ENCODE data around the gene PTPN4. TPM values are rescaled to one million over a fixed set of nuclear protein-coding genes. Genes with fewer than 3 reads are reported as not detected.
A peak's percentile ranks its signal among the peaks of the same experiment; 100 is the strongest.

PTPN4 gene
- total RNA-seq, 6 donors from 2014 or later, result 15.3 to 112 (median 35.9) TPM

GRCh38 chr2:119860924-119861323 lies 101.2 kb downstream of the PTPN4 start:
- DNase-seq, result no peak
- no peak for TF ChIP-seq POLR2A (IDR thresholded peaks at IDR 0.05)
- no peak overlapping the region for H3K27ac ChIP-seq

DNA sequence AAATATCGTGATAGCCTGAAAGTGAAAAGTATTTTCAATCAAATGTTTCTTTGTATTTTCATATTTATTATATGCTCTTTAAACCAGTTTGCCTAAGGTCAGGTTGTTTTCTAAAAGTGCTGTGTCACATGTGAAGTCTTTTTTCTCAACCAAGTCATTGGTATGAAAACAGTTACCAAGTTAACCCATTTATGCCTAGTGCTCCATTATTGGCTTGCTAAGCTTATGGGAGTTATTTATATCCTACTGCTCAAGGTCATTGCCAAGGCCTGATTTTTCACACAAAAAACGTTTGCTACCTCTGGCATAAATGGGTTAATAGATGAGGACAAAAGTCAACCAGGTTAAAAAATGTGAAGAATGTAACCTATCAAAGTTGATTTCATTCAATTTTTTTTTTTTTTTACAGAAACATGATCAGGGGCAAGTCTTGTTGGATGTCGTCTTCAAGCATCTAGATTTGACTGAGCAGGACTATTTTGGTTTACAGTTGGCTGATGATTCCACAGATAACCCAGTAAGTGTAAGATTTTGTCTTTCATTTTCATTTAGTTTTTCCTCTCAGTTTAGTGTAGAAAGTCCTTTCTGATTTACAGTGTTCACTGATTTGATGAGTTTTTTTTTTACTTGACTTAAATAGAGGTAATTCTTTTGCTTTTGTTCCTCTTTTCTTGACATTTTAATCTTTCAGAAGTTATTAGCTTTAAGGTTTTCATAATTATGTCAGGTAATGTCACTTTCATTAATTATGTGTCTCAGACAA lies 102.6 kb downstream of the PTPN4 start:
- WGBS, 2 donors, result 66 to 74% methylated on average over 3 of the region's 3 CpGs
- Histone ChIP-seq H3K9me3 (no peaks in the 10 kb centered on the region), H3K27me3 (no peaks in the 10 kb centered on the region), H3K36me3 (no peaks in the 10 kb centered on the region), H3K4me1 (peaks cover 0 to 6% (median 2%) of the 10 kb centered on the region in 4 donors), H3K27ac (no peak overlapping the region), H3K4me3 (no peak overlapping the region)
- DNase-seq (no peak), ATAC-seq (ENCODE audit: low FRiP score in 2 of 2) (no peak)
- TF ChIP-seq CTCF (IDR thresholded peaks at IDR 0.05) (no peak), POLR2AphosphoS5 (IDR thresholded peaks at IDR 0.05) (no peak), POLR2A (IDR thresholded peaks at IDR 0.05) (no peak), EP300 (IDR thresholded peaks at IDR 0.05) (no peak)

More at GRCh38 chr2:119860924-119861323, 101.2 kb downstream of the PTPN4 start:
- Histone ChIP-seq H3K36me3 (no peaks in the 10 kb centered on the region), H3K4me1 (peaks cover 0 to 11% (median 3%) of the 10 kb centered on the region in 4 donors), H3K27me3 (no peaks in the 10 kb centered on the region), H3K9me3 (no peaks in the 10 kb centered on the region), H3K4me3 (no peak overlapping the region)
- WGBS, 2 donors, result 78 to 85% methylated on average over 7 of the region's 7 CpGs
- peak in 1 of 2 donors; percentile 41 for ATAC-seq (ENCODE audit: low FRiP score in 2 of 2)

DNA sequence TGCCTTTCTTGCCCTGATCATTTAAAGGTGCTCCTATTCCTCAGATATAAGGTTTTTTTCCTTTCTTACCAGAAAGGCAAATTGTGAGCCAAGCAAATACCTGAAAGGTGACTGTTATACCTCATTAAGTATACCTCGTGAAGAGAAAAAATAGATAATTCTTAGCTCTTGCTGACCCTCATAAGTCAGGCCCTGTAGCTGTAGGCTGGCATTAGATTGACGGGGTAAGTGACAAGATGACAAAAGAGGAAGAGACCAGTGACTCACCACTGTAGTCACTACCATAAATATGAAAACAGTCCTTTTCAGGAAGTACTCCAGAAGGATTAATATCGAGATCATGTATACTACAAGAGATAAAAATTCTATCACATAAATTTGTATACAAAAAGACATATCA lies 104.6 kb downstream of the PTPN4 start:
- Histone ChIP-seq H3K36me3 (no peaks in the 10 kb centered on the region), H3K9me3 (no peaks in the 10 kb centered on the region), H3K4me1 (peaks cover 0 to 6% (median 0%) of the 10 kb centered on the region in 4 donors), H3K27ac (no peak overlapping the region), H3K27me3 (no peaks in the 10 kb centered on the region), H3K4me3 (no peak overlapping the region)
- no peak for DNase-seq
- TF ChIP-seq POLR2A (IDR thresholded peaks at IDR 0.05) (no peak), EP300 (IDR thresholded peaks at IDR 0.05) (no peak), CTCF (IDR thresholded peaks at IDR 0.05) (no peak), POLR2AphosphoS5 (IDR thresholded peaks at IDR 0.05) (no peak)
- ATAC-seq (ENCODE audit: low FRiP score in 2 of 2), result peak; percentile 11 to 67
- 44 to 56% methylated on average over 3 of the region's 3 CpGs for WGBS, 2 donors

GRCh38 chr2:119871725-119872124 lies 112.0 kb downstream of the PTPN4 start:
- Histone ChIP-seq H3K4me3 (no peak overlapping the region), H3K36me3 (no peaks in the 10 kb centered on the region), H3K4me1 (no peaks in the 10 kb centered on the region), H3K27ac (no peak overlapping the region), H3K9me3 (no peaks in the 10 kb centered on the region), H3K27me3 (no peaks in the 10 kb centered on the region)
- ATAC-seq (ENCODE audit: low FRiP score in 2 of 2) (no peak), DNase-seq (no peak)
- WGBS, 2 donors, result 72 to 93% methylated on average over 3 of the region's 3 CpGs
- TF ChIP-seq EP300 (IDR thresholded peaks at IDR 0.05) (no peak), POLR2A (IDR thresholded peaks at IDR 0.05) (no peak), CTCF (IDR thresholded peaks at IDR 0.05) (no peak), POLR2AphosphoS5 (IDR thresholded peaks at IDR 0.05) (no peak)

DNA sequence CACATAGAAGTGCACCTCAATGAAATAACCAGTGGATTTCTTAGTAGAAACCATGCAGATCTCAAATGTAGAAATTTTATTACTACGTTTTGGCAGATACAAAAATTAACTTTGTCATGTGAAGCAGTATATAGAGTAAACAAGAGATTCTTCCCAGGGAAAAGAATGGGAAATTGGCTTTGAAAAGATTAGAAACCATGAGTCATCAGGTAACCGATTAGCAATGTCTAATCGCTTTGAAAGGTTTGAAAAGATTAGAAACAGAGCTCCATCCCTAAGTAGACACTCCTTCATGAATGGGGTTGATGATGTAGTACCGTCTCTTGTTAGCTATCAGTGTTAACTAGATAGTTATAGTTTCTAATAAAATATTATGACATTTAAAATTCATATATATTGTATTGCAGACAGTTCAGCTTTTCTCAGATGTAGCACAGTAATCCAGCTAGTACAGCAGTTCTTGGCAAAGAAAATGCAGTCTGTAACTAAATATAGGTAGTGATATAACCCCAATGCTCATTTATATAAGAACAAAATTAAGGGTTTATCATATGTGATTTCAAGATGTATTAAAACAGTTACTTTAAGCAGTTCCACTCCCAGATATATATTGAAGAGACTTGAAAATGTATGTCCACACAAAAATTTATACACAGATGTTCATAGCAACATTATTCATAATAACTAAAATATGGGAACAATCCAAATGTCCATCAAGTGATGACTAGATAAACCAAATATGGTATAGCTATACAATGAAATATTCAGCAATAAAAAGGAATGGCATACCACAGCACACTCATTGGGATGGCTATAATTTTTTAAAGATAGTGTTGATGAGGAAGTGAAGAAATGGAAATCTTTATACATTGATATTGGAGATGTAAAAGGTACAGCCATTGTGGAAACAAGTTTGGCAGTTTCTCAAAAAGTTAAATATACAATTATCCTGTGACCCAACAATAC lies 113.9 kb downstream of the PTPN4 start:
- H3K27ac ChIP-seq, result no peak overlapping the region
- WGBS, 2 donors, result 90 to 97% methylated on average over 4 of the region's 4 CpGs
- H3K36me3 ChIP-seq, result no peaks in the 10 kb centered on the region

More for the DNA sequence above, 113.9 kb downstream of the PTPN4 start:
- no peaks in the 10 kb centered on the region for H3K4me1 ChIP-seq
- DNase-seq (no peak), ATAC-seq (ENCODE audit: low FRiP score in 2 of 2) (no peak)
- TF ChIP-seq POLR2A (IDR thresholded peaks at IDR 0.05) (no peak), POLR2AphosphoS5 (IDR thresholded peaks at IDR 0.05) (no peak), CTCF (IDR thresholded peaks at IDR 0.05) (no peak), EP300 (IDR thresholded peaks at IDR 0.05) (no peak)
- no peaks in the 10 kb centered on the region for H3K27me3 ChIP-seq
- no peak overlapping the region for H3K4me3 ChIP-seq
- no peaks in the 10 kb centered on the region for H3K9me3 ChIP-seq
